Activated CD4-positive, alpha-beta T cell treated with anti-CD3 and anti-CD28 coated beads, Interleukin-2, amount 50 U/mL, for 16 hours (primary cell): ENCODE measurements around the gene GALE.
A peak's percentile ranks its signal among the peaks of the same experiment; 100 is the strongest.
"Not testable (repeated sequence)": the region's sequence is repeated elsewhere in the genome, so short reads cannot be mapped to it uniquely, and the experiment has no call there.

Experiments
- DNase-seq: peaks from one replicate; pipeline ENCODE4 v3.0.0-alpha.2; 2020

The GALE gene

DNA sequence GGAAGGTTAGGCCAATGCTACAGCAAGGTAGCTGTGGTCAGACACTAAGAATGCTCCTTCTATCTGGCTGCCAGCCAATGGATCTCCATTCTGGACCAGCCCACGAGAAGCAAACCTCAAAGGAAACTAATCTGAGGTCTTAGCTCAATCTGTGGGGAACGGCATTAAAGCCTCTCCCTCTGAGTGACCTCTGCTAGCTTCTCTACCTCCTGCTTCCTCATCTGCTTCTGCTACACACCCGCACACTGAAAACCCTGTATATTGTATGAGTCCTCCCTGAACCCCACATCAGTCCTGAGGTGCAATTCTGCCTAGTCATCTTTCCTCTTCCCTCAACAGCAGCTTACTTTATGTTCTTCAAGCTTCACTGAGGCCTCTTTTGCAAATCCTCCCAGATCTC, 6.9 kb upstream of the GALE start:
- DNase-seq, result no peak

DNA sequence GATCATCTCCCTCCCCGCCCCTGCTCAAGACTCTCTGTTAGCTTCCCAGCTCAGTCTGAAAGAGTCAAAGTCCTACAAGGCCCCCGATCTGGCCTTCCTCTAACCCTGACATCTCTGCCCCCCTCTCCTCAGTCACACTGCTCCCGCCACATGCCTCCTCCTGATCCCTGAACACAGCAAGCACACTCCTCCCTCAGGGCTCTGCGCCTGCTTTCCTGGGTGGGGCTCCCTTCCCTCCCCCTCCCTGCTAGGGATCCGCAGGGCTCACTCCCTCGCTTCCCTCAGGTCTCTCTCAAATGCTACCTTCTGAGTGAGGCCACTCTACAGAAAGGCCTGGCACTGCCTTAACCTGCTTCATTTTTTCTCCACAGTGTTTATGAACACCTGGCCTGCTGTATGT, 5.7 kb upstream of the GALE start:
- no peak for DNase-seq

DNA sequence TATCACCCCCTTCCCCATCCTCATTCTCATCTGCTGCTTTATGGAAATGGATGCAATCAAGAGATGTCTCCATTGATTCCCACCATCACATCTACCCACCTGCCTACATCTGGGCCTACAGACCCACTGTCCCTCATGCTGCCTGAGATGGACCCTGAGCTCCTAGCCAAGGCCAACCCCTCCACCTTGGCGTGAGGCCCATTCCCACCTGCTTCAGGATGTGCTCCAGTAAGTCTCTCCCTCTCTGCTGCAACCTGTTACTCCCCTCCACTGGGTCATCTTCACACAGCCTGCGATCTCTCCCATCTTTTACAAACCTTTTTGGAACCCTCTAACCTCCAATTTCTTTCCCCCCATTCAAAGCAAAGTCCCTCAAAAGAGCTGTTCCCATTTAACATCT, 4.5 kb upstream of the GALE start:
- DNase-seq, result no peak

DNA sequence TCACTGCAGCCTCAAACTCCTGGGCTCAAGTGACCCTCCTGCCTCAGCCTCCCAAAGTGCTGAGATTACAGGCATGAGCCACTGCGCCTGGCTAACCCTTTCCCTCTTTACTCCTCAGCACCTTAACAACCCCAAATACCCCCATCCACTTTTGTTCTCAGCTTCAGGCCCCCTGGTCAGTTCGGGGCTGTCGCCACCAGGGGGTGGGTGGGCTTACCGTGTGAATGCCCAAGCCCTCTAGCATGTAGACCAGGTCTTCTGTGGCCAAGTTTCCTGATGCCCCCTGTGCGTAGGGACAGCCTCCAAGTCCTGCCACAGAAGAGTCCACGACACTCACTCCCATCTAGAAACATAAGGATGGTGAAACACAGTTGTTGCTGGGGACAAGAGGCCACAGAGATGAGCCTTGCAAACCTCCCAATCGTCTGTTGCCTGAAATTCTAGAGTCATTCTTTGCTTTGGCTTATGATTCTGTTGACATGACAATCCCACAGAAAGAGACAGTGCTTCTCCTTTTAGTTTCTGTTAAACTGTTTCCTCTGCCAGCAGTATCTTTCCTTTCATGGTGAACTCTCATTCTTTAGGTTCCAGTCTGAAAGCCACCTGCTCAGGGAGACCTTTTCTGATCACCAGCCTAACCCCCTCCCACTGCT, 3.8 kb upstream of the GALE start:
- no peak for DNase-seq

GRCh38 chr1:23803674-23804073, 3.1 kb upstream of the GALE start:
- no peak for DNase-seq

- not testable (repeated sequence) for DNase-seq
Measured at GRCh38 chr1:23802809-23803342, 2.3 kb upstream of the GALE start.

- no peak for DNase-seq
Measured at GRCh38 chr1:23801876-23802275, 1.3 kb upstream of the GALE start.

GRCh38 chr1:23801338-23801748, 789 bp upstream of the GALE start:
- no peak for DNase-seq

- peak; percentile 71 for DNase-seq
Measured at GRCh38 chr1:23799570-23800399, 769 bp downstream of the GALE start.

DNA sequence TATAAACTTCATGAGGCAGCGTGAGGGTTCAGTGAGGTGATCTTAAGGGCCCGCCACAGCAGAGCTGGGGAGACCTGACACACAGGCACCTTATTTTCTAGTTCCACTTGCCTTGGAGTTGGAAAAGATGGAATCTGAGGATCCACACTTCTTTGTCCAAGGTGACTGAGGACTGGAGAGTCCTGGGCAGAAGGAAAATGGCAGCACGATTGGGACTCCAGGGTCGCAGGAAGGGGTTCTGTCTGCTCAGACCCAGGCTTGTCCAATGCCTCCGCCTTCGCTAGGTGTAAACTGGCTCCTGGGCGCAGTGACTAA, 1.3 kb downstream of the GALE start:
- no peak for DNase-seq

- no peak for DNase-seq
Measured at GRCh38 chr1:23798662-23799142, 1.9 kb downstream of the GALE start.

DNA sequence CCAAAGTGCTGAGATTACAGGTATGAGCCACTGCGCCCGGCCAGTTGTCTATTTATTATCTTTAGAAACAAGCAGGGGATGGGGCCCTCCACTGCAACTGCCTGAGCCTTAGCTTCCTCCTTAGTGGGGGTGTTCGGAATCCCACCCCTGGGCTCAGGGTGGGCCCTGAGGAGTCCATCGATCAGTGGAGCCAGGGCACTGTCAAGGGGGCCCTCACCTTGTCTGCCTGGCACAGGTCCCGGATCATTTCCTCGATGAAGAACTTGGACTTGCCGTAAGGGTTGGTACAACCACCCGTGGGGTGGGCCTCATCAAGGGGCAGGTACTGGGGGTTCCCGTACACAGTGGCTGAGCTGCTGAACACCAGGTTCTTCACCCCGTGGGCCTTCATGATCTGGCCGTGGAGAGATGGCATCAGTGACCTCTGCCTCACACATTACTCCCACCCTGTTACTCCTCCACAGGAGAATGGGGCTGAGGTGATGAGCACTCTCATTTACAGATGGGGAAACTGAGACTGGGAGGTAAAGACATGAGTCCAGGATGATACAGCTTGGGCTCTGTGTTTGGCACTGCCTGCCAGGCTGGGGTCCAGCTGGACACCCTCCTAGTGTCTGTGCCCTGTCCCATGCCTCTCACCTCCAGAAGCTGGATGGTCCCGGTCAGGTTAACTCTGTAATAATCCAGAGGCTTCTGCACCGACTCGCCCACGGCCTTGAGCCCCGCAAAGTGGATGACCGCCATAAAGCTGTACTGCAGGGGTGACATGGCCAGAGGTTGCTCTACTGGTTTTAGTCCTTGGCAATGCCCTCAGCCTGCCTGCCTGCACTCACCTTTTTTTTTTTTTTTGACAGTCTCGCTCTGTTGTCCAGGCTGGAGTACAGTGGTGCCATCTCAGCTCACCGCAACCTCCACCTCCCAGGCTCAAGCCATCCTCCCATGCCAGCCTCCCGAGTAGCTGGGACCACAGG, 2.8 kb downstream of the GALE start:
- no peak for DNase-seq

DNA sequence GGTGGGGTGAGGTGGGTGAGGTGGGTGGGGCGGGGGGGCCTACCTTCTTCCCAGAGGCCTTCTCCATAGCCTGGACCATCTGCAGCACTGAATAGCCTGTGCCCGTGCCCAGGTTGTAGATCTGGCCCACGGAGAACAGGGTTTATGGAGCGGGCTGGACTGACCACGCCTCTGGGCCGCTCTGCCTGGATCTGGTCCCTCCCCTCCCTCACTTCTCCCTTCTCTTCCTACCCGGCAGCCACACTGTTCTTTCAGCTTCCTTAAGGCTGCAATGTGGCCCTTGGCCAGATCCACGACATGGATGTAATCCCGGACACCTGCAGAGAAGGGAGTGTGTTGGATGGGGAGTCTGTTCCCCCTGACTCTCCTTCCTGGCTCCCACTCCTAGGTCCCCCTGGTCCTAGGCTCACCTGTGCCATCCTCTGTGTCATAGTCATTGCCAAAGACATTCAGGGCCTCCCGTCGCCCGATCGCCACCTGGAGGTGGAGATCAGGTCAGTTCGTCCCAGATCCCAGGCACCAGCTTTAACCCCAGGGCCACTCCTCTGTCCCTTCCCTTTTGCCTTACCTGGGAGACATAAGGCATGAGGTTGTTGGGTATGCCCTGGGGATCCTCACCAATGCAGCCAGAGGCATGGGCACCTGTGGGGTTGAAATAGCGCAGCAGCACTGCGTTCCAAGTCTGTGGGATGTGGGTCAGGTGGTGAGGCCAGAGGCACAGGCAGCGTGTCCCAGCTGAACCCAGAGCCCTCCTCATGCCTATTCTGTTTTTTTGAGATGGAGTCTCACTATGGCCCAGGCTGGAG, 3.9 kb downstream of the GALE start:
- no peak for DNase-seq

DNA sequence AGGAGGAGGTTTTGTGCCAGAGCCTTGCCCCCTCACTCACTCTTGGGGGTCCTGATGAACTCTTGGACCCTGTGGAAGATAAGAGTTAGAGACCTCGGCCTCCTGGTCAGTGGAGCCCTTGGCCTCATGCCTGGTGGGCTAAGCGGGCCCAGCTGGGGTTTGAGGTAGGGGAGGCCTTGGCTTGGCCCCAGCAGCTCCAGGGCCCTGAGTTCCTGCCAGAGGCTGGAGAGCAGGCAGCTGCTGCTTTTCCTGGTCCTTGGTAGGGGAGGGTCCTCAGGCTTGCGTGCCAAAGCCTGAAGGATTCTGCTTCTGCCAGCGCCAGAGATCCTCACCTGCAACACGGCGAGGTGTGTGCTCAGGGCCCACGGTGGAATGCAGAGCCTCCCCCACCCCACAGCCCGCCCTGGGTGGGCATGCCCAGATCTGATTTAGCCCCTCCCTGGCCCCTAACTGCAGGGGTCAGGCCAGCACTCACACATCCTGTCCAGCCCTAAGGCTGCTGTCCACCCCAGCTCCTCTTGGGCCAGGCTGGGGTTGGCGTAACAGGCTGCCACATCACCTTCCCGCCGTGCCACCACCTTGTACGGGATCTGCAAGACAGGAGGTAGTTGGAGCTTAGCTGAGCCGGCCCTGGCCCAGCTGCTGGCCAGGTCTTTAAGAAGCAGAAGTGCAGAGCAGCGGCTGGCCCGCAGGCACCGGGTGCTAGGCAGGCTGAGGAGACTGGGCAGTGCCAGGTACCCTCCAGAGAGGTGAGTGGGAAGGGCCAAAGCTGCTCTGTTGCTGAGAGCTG, 4.7 kb downstream of the GALE start:
- DNase-seq, result no peak

DNA sequence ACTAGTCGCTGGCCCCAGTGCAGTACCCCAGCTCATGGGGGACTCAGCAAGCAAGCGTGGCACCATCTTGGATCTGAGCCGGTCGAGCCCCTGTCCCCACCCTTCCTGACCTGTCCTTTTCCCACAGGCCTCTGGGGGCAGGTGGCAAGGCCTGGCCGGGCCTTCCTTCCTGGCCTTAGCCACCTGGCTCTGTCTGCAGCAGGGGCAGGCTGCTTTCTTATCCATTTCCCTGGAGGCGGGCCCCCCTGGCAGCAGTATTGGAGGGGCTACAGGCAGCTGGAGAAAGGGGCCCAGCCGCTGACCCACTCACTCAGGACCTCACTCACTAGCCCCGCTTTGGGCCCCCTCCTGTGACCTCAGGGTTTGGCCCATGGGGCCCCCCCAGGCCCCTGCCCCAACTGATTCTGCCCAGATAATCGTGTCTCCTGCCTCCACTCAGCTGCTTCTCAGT, 5.8 kb downstream of the GALE start:
- DNase-seq, result not testable (repeated sequence)

DNA sequence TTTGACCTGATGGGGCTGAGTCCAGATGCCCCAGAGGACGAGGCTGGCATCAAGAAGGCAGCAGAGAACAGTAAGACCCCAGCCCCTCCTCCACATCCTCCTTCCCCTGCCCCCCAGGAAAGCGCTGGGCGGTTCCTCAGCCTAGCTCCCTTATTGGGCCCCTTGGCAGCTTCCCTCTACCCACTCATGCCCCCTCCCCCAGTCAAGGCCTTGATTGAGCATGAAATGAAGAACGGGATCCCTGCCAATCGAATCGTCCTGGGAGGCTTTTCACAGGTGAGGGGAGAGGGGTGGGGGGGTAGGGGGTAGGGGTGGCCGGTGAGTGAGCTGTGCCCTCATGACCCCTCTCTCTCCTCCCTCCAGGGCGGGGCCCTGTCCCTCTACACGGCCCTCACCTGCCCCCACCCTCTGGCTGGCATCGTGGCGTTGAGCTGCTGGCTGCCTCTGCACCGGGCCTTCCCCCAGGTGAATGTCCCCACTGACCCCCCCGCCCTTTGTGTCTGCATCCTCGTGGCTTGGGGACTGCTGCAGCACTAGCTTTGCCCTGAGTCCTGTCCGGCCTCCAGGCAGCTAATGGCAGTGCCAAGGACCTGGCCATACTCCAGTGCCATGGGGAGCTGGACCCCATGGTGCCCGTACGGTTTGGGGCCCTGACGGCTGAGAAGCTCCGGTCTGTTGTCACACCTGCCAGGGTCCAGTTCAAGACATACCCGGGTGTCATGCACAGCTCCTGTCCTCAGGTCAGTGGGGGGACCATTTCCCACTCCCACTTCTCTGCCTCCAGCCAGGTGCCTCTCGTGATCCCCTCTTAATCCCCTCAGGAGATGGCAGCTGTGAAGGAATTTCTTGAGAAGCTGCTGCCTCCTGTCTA, 6.5 kb downstream of the GALE start:
- no peak for DNase-seq

- peak; percentile 43 for DNase-seq
Measured at GRCh38 chr1:23793018-23793781, 7.4 kb downstream of the GALE start.

GRCh38 chr1:23792151-23792945, 8.2 kb downstream of the GALE start:
- DNase-seq, result no peak
